ENCODE data around the gene FHAD1. TPM values are rescaled to one million over a fixed set of nuclear protein-coding genes. Genes with fewer than 3 reads are reported as not detected.

FHAD1 gene
- total RNA-seq, 1 donor from 2014 or later, result not detected

DNA sequence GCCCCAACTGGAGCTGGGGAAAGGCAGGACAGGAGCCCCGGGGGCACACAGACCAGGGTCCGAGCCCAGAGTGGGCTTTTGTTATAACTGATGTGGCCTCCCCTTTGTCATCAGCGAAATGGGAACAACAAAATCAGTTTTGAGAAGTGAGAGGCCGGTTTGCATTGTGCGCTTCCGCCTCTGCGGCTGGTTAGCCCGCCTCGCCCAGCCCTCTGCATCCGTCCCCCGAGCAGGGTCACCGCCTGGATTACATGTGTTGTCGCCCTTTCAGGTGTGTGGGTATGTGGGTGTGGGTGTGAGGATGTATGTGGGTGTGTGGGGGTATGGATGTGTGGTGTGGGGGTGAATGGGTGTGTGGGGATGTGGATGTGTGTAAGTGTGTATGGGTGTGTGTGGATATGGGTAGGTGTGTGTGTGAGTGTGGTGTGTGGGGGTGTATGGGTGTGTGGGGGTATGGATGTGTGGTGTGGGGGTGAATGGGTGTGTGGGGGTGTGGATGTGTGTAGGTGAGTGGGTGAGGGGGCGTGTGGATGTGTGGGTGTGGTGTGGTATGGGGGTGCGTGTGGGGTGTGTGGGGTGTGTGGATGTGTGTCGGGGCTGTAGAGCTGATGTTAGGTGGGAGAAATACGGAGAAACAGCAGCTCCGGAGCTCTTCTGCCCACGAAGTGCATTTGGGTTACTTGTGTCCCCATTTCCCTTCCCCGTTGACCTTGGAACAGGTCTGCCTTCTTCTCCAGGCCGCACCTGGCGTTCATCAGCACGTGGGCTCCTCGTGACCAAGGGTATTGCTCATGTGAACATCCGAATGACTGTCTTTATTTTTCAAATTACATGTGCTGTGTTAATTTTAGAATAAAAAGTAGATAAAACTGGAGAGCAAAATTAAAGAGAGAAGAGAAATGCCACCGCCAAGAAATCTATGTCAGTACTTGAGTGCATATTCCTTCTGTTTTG, 67.6 kb downstream of the FHAD1 start:
- DNase-seq (ENCODE audit: extremely low spot score, unreplicated experiment), result no peak
- Mint-ChIP-seq H3K9me3 (ENCODE audit: unreplicated experiment) (peaks cover 4% of the 10 kb centered on the region), H3K27me3 (ENCODE audit: unreplicated experiment) (no peaks in the 10 kb centered on the region), H3K36me3 (ENCODE audit: unreplicated experiment) (no peaks in the 10 kb centered on the region), H3K4me1 (ENCODE audit: unreplicated experiment) (no peaks in the 10 kb centered on the region), H3K27ac (ENCODE audit: unreplicated experiment) (no peak overlapping the region), H3K4me3 (ENCODE audit: unreplicated experiment) (no peak overlapping the region)
- TF ChIP-seq, protein P1, sequence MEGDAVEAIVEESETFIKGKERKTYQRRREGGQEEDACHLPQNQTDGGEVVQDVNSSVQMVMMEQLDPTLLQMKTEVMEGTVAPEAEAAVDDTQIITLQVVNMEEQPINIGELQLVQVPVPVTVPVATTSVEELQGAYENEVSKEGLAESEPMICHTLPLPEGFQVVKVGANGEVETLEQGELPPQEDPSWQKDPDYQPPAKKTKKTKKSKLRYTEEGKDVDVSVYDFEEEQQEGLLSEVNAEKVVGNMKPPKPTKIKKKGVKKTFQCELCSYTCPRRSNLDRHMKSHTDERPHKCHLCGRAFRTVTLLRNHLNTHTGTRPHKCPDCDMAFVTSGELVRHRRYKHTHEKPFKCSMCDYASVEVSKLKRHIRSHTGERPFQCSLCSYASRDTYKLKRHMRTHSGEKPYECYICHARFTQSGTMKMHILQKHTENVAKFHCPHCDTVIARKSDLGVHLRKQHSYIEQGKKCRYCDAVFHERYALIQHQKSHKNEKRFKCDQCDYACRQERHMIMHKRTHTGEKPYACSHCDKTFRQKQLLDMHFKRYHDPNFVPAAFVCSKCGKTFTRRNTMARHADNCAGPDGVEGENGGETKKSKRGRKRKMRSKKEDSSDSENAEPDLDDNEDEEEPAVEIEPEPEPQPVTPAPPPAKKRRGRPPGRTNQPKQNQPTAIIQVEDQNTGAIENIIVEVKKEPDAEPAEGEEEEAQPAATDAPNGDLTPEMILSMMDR (IDR thresholded peaks at IDR 0.05), result no peak

DNA sequence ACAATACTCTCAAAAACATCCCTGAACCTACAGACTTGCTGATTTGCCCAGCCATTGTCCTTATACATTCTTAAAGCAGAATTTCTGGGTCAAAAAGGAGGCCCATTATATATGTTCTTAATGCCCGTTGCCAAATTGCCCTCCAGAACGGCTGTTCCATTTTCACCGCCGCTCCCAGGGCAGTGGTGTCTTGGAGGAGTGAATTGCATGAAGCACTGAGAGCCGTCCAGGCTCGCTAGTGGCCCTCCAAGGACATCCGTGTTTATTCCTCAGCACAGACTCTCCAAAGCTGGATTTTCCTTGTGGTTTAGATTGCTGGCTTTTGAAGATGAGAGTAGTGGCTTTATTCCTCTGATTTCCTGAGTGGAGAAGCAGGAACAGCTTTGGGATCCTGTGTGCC, 68.8 kb downstream of the FHAD1 start:
- TF ChIP-seq, protein P1 (IDR thresholded peaks at IDR 0.05), result no peak
- no peaks in the 10 kb centered on the region for H3K4me1 Mint-ChIP-seq (ENCODE audit: unreplicated experiment)
- H3K9me3 Mint-ChIP-seq (ENCODE audit: unreplicated experiment), result peaks cover 13% of the 10 kb centered on the region
- no peak overlapping the region for H3K27ac Mint-ChIP-seq (ENCODE audit: unreplicated experiment)
- H3K27me3 Mint-ChIP-seq (ENCODE audit: unreplicated experiment), result no peaks in the 10 kb centered on the region
- DNase-seq (ENCODE audit: extremely low spot score, unreplicated experiment), result no peak
- H3K36me3 Mint-ChIP-seq (ENCODE audit: unreplicated experiment), result peaks cover 5% of the 10 kb centered on the region
- no peak overlapping the region for H3K4me3 Mint-ChIP-seq (ENCODE audit: unreplicated experiment)

DNA sequence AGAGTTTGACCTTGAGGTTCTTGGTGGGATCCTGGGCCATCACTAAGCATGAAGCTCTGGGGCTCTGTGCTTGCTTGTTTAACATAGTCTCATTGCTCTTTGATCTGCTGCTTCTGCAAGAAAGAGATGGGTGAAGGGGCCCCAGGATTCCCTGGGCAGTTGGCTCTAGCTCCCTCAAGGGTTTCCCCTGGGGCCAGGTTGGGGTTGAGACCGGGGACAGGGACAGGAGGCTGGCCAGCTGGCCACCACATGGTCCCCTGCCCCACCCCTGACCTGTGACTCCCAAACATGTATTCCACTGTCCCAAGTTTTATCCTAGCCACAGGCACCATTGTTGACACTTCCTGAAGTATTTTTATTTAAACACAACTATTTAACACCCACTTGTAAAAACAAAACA, 69.5 kb downstream of the FHAD1 start:
- TF ChIP-seq, protein P1 (IDR thresholded peaks at IDR 0.05), result no peak
- Mint-ChIP-seq H3K36me3 (ENCODE audit: unreplicated experiment) (peaks cover 5% of the 10 kb centered on the region), H3K27me3 (ENCODE audit: unreplicated experiment) (no peaks in the 10 kb centered on the region), H3K27ac (ENCODE audit: unreplicated experiment) (no peak overlapping the region), H3K4me3 (ENCODE audit: unreplicated experiment) (no peak overlapping the region), H3K4me1 (ENCODE audit: unreplicated experiment) (no peaks in the 10 kb centered on the region), H3K9me3 (ENCODE audit: unreplicated experiment) (peaks cover 14% of the 10 kb centered on the region)
- no peak for DNase-seq (ENCODE audit: extremely low spot score, unreplicated experiment)

DNA sequence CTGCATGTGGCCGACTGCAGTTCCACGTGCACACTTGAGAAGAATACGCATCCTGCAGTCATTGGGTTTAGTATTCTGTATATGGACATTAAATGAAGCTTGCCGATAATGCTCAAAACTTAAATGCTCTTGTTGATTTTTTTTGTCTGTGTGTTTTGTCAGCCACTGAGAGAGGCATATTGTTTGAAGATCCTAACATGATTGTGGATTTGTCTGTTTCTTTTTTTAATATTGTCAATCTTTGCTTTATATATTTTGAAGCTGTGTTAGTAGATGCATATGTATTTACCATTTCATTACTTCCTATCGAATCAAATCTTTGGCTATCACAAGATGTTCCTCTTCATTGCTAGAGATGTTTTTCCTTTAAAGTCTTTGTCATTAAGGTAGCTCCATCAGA, 73.2 kb downstream of the FHAD1 start:
- DNase-seq (ENCODE audit: extremely low spot score, unreplicated experiment), result no peak
- Mint-ChIP-seq H3K4me3 (ENCODE audit: unreplicated experiment) (no peak overlapping the region), H3K27me3 (ENCODE audit: unreplicated experiment) (no peaks in the 10 kb centered on the region), H3K9me3 (ENCODE audit: unreplicated experiment) (peaks cover 10% of the 10 kb centered on the region), H3K27ac (ENCODE audit: unreplicated experiment) (no peak overlapping the region), H3K36me3 (ENCODE audit: unreplicated experiment) (peaks cover 5% of the 10 kb centered on the region), H3K4me1 (ENCODE audit: unreplicated experiment) (peaks cover 17% of the 10 kb centered on the region)
- TF ChIP-seq, protein P1 (IDR thresholded peaks at IDR 0.05), result no peak

GRCh38 chr1:15321601-15322000, 74.6 kb downstream of the FHAD1 start:
- no peak overlapping the region for H3K27ac Mint-ChIP-seq (ENCODE audit: unreplicated experiment)
- no peak overlapping the region for H3K4me3 Mint-ChIP-seq (ENCODE audit: unreplicated experiment)
- peaks cover 10% of the 10 kb centered on the region for H3K9me3 Mint-ChIP-seq (ENCODE audit: unreplicated experiment)
- peaks cover 25% of the 10 kb centered on the region for H3K4me1 Mint-ChIP-seq (ENCODE audit: unreplicated experiment)
- TF ChIP-seq, protein P1 (IDR thresholded peaks at IDR 0.05), result no peak
- DNase-seq (ENCODE audit: extremely low spot score, unreplicated experiment), result no peak
- no peaks in the 10 kb centered on the region for H3K27me3 Mint-ChIP-seq (ENCODE audit: unreplicated experiment)
- peaks cover 5% of the 10 kb centered on the region for H3K36me3 Mint-ChIP-seq (ENCODE audit: unreplicated experiment)
